GM19043 (cell line): ENCODE results near the gene STK17A.
A peak's percentile ranks its signal among the peaks of the same experiment; 100 is the strongest.
"Not testable (repeated sequence)": the region's sequence is repeated elsewhere in the genome, so short reads cannot be mapped to it uniquely, and the experiment has no call there.

Experiments
- ATAC-seq: cut with Tn5 transposase; IDR thresholded peaks from one replicate; pipeline ENCODE4 v1.9.1; 2021; ENCODE audit warnings: low read depth; ENCODE audit not compliant: unreplicated experiment

The STK17A gene

GRCh38 chr7:43593010-43593409 is 10.1 kb downstream of the STK17A start:
- ATAC-seq: no peak

GRCh38 chr7:43594020-43594419 is 11.1 kb downstream of the STK17A start:
- ATAC-seq: no peak

GRCh38 chr7:43596426-43596825 is 13.5 kb downstream of the STK17A start:
- not testable (repeated sequence) for ATAC-seq

- no peak for ATAC-seq
Observed at GRCh38 chr7:43600056-43600455, 17.1 kb downstream of the STK17A start.

GRCh38 chr7:43602256-43602655 is 19.3 kb downstream of the STK17A start:
- ATAC-seq: no peak

GRCh38 chr7:43604251-43604650 is 21.3 kb downstream of the STK17A start:
- ATAC-seq: no peak

GRCh38 chr7:43609097-43609496 is 26.2 kb downstream of the STK17A start:
- no peak for ATAC-seq

GRCh38 chr7:43612128-43612527 is 29.2 kb downstream of the STK17A start:
- no peak for ATAC-seq

- ATAC-seq: peak; percentile 58
Observed at GRCh38 chr7:43612599-43613589, 30.0 kb downstream of the STK17A start.

GRCh38 chr7:43615558-43616145 is 32.7 kb downstream of the STK17A start:
- ATAC-seq: no peak

- ATAC-seq: no peak
Observed at GRCh38 chr7:43616977-43617376, 34.1 kb downstream of the STK17A start.

GRCh38 chr7:43618073-43618472 is 35.2 kb downstream of the STK17A start:
- ATAC-seq: no peak

GRCh38 chr7:43619213-43620012 is 36.5 kb downstream of the STK17A start:
- ATAC-seq: no peak

- ATAC-seq: no peak
Observed at GRCh38 chr7:43621729-43622448, 39.0 kb downstream of the STK17A start.

- no peak for ATAC-seq
Observed at GRCh38 chr7:43624156-43624555, 41.2 kb downstream of the STK17A start.

GRCh38 chr7:43625453-43625852 is 42.5 kb downstream of the STK17A start:
- ATAC-seq: peak; percentile 44

GRCh38 chr7:43625980-43626379 is 43.1 kb downstream of the STK17A start:
- ATAC-seq: no peak

GRCh38 chr7:43626695-43627094 is 43.8 kb downstream of the STK17A start:
- no peak for ATAC-seq

- ATAC-seq: not testable (repeated sequence)
Observed at GRCh38 chr7:43627798-43628197, 44.9 kb downstream of the STK17A start.

GRCh38 chr7:43628431-43628830 is 45.5 kb downstream of the STK17A start:
- no peak for ATAC-seq
